H7 (cell line): ENCODE measurements around the gene MOSMO. TPM values are rescaled to one million over a fixed set of nuclear protein-coding genes. Genes with fewer than 3 reads are reported as not detected.
"Not testable (repeated sequence)": the region's sequence is repeated elsewhere in the genome, so short reads cannot be mapped to it uniquely, and the experiment has no call there.

Experiments used
- DNase-seq: peaks from one replicate; pipeline ENCODE4 v3.0.0; 2012
- H3K27me3 ChIP-seq: 2 replicates; pipeline ENCODE4 v1.6.0; 2011; ENCODE audit warnings: mild to moderate bottlenecking, low read length; ENCODE audit not compliant: control insufficient read depth, insufficient read depth
- H3K36me3 ChIP-seq: replicated peaks from 2 replicates; pipeline ENCODE4 v1.5.1; 2011; ENCODE audit warnings: low read length; ENCODE audit not compliant: control insufficient read depth, insufficient read depth
- H3K4me3 ChIP-seq: 2 replicates; pipeline ENCODE4 v1.5.1; 2011; ENCODE audit warnings: low read depth, mild to moderate bottlenecking, control low read depth, low read length, moderate library complexity; ENCODE audit not compliant: insufficient read depth
- total RNA-seq: library from RNA; depleted of rRNA; stranded (reverse); fragments of >200 nt; shearing (Covaris generic); gene quantifications from 2 replicates; pipeline ENCODE4 v1.2.3, GENCODE V29; 2014

The MOSMO gene
- total RNA-seq, 1 experiment from 2014 or later = 7.2 TPM

DNA sequence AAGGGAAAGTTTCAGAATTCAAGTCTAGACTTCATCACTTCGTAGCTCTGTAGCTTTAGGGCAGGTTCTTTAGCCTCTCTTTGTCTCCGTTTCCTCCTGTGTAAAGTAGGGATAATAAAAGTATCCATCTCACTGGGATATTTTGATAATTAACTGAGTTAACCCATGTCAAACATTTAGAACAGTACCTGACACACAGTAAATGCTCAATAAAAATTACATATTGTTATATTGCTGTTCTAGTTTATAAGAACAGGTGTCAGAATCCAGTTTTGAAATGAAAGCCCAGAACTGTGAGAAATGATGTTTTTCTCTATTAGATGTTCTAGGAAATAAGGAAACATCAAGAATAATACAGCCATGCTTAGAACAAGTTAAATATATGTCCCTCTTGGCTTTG, 4.3 kb downstream of the MOSMO start:
- Histone ChIP-seq H3K27me3 (peaks cover 5% of the 10 kb centered on the region; the same call in 1 of the 2 replicates), H3K4me3 (no peak overlapping the region), H3K36me3 (no peaks in the 10 kb centered on the region)
- DNase-seq = no peak

- no peak for DNase-seq
- peaks cover 1% of the 10 kb centered on the region; the same call in 1 of the 2 replicates for H3K27me3 ChIP-seq
- no peak overlapping the region for H3K4me3 ChIP-seq
- no peaks in the 10 kb centered on the region for H3K36me3 ChIP-seq
Observed at GRCh38 chr16:22013486-22013885, 5.6 kb downstream of the MOSMO start.

- no peak for DNase-seq
- no peaks in the 10 kb centered on the region for H3K36me3 ChIP-seq
- H3K27me3 ChIP-seq = no peaks in the 10 kb centered on the region; the same call in 1 of the 2 replicates
- no peak overlapping the region for H3K4me3 ChIP-seq
Observed at GRCh38 chr16:22014271-22014873, 6.5 kb downstream of the MOSMO start.

DNA sequence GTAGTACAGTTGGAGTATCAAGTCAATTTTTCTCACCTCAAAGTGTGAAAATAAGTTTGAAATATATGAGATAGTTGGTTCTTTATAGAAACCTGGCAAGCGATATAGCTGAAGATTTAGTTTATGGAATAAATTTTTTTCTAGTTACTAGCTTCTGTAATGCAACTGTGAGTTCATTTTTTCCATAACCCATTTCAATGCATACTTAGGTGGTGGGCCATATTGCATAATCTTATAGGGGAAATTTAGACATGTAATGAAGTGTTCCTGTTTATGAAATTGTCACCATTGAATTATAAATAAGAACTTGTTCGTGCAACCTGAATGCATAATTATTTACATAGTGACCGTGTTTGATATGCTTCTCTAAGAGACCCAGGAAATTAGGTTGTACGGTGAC, 9.0 kb downstream of the MOSMO start:
- no peaks in the 10 kb centered on the region for H3K27me3 ChIP-seq
- no peak for DNase-seq
- H3K36me3 ChIP-seq = no peaks in the 10 kb centered on the region
- no peak overlapping the region for H3K4me3 ChIP-seq

GRCh38 chr16:22018559-22018958, 10.6 kb downstream of the MOSMO start:
- no peak for DNase-seq
- H3K4me3 ChIP-seq = no peak overlapping the region

DNA sequence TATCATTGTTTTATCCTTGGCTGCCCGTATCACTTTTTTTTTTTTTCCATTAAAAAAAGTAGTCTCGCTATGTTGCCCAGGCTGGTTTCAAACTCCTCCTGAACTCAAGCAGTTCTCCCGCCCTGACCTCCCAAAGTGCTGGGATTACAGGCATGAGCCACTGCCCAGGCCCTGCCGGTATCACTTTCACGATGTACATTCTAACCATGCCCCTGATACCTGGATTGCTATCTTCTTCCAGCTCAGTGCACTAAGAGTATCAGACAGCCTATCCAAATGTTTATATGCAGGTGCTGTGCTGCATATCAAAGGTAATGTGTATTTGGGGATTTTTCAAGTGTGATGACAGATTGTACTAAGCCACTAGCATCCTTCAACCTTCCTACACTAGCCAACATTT, 14.2 kb downstream of the MOSMO start:
- Histone ChIP-seq H3K36me3 (no peaks in the 10 kb centered on the region), H3K4me3 (no peak overlapping the region), H3K27me3 (no peaks in the 10 kb centered on the region)
- no peak for DNase-seq

More at GRCh38 chr16:22018559-22018958, 10.6 kb downstream of the MOSMO start:
- Histone ChIP-seq H3K27me3 (no peaks in the 10 kb centered on the region), H3K36me3 (no peaks in the 10 kb centered on the region)

DNA sequence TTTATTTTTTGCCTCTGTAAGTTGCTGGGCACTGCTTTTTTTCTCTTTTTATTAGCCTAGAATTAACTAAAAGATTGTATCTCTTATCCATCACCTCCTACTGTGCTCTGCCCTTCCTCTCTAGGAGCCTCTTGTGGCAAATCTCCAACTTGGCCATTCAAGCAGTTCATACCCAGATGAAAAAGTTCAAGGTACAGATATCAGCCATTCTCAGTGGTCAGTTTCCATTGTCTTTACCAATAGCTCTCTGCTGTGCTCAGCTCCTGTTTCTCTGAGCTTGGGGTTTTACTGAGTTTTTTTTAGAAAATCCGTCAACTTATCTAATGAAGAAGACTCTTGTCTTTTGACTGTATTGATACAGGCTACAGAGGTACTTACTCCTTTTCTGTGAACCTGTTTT, 15.6 kb downstream of the MOSMO start:
- Histone ChIP-seq H3K36me3 (no peaks in the 10 kb centered on the region), H3K27me3 (no peaks in the 10 kb centered on the region), H3K4me3 (no peak overlapping the region)
- DNase-seq = no peak

- not testable (repeated sequence) for H3K36me3 ChIP-seq, DNase-seq, H3K4me3 ChIP-seq, H3K27me3 ChIP-seq
Observed at GRCh38 chr16:22024785-22025184, 16.9 kb downstream of the MOSMO start.

- Histone ChIP-seq H3K36me3 (no peaks in the 10 kb centered on the region), H3K27me3 (no peaks in the 10 kb centered on the region), H3K4me3 (no peak overlapping the region)
- DNase-seq = no peak
Observed at GRCh38 chr16:22027633-22028032, 19.7 kb downstream of the MOSMO start.

- H3K27me3 ChIP-seq = no peaks in the 10 kb centered on the region
- no peak overlapping the region for H3K4me3 ChIP-seq
- DNase-seq = no peak
- H3K36me3 ChIP-seq = no peaks in the 10 kb centered on the region
Observed at GRCh38 chr16:22029632-22030031, 21.7 kb downstream of the MOSMO start.

- Histone ChIP-seq H3K4me3 (no peak overlapping the region), H3K36me3 (no peaks in the 10 kb centered on the region), H3K27me3 (no peaks in the 10 kb centered on the region)
- no peak for DNase-seq
Observed at GRCh38 chr16:22030087-22030812, 22.3 kb downstream of the MOSMO start.

DNA sequence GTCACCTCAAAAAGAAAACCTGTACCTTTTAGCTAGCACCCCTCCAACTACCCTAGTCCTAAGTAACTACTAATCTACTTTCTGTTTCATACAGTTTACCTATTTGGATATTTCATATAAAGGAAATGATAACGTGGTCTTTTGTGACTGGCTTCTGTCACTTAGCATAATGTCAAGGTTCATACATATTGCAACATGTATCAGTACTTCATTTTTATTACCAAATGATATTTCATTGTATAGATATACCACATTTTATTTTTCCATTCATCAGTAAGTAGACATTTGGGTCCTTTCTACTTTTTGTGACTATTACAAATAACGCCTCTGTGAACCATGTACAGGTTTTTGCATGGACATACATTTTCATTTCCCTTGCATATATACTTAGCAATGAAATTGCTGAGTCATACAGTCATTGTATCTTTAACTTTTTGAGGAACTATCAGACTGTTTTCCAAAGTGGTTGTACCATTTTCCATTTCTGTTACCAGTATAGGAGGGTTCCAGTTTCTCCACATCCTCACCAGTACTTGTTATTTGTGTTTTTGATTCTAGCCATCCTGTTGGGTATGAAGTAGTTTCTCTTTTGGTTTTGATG, 23.7 kb downstream of the MOSMO start:
- Histone ChIP-seq H3K4me3 (no peak overlapping the region), H3K27me3 (no peaks in the 10 kb centered on the region), H3K36me3 (no peaks in the 10 kb centered on the region)
- no peak for DNase-seq

DNA sequence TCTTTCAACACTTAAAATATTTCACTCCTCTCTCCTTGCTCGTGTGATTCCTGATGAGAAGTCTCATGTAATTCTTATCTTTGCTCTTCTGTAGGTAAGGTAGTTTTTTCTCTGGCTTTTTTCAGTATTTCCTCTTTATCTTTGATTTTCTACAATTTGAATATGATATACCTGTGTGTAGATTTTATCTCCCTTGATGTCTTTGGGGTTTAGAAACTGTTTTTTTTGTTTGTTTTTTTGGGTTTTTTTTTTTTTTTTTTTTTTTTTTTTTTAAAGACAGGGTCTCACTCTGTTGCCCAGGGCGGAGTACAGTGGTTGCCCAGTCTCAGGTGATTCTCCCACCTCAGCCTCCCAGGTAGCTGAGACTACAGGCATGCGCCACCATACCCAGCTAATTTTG, 26.6 kb downstream of the MOSMO start:
- H3K36me3 ChIP-seq = no peaks in the 10 kb centered on the region
- H3K27me3 ChIP-seq = no peaks in the 10 kb centered on the region
- DNase-seq = no peak
- H3K4me3 ChIP-seq = no peak overlapping the region

GRCh38 chr16:22035153-22035552, 27.2 kb downstream of the MOSMO start:
- Histone ChIP-seq H3K4me3 (no peak overlapping the region), H3K27me3 (no peaks in the 10 kb centered on the region), H3K36me3 (no peaks in the 10 kb centered on the region)
- peak; percentile 11 for DNase-seq

- not testable (repeated sequence) for DNase-seq, H3K27me3 ChIP-seq, H3K36me3 ChIP-seq, H3K4me3 ChIP-seq
Observed at GRCh38 chr16:22043882-22044281, 36.0 kb downstream of the MOSMO start.
